ENCODE data around the gene PRDM8.

Gene PRDM8

GRCh38 chr4:80156410-80156809 is 40.9 kb upstream of the PRDM8 start:
- peak; percentile 46 for DNase-seq (ENCODE audit: low read depth)
- no peak for TF ChIP-seq CTCF (conservative IDR thresholded peaks at IDR 0.05; ENCODE audit: low read depth, low read length)
- no peak overlapping the region for H3K4me3 ChIP-seq (ENCODE audit: low read depth, low read length)

GRCh38 chr4:80161413-80162058 is 35.8 kb upstream of the PRDM8 start:
- no peak overlapping the region for H3K4me3 ChIP-seq (ENCODE audit: low read depth, low read length)
- no peak for DNase-seq (ENCODE audit: low read depth)
- TF ChIP-seq CTCF (conservative IDR thresholded peaks at IDR 0.05; ENCODE audit: low read depth, low read length) = no peak

DNA sequence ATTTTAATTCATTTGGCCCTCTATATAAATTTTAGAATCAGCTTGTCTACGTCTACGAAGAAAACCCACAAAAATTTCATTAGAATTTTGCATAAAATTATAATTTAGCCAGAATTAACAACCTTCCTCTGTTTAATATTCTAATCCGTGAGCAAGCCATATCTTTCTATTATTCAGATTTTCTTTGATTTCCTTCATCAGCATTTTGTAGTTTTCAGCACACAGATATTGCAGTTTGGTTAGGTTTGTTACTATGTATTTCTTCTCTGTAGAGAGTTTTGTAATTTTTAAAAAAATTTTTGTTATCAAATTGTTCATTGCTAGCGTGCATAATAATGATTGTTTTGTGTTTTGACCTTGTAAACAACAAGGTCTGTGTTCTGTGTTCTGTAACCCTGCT is 34.9 kb upstream of the PRDM8 start:
- no peak overlapping the region for H3K4me3 ChIP-seq (ENCODE audit: low read depth, low read length)
- DNase-seq (ENCODE audit: low read depth) = no peak
- no peak for TF ChIP-seq CTCF (conservative IDR thresholded peaks at IDR 0.05; ENCODE audit: low read depth, low read length)

GRCh38 chr4:80165855-80166254 is 31.4 kb upstream of the PRDM8 start:
- TF ChIP-seq CTCF (conservative IDR thresholded peaks at IDR 0.05; ENCODE audit: low read depth, low read length) = no peak
- DNase-seq (ENCODE audit: low read depth) = no peak
- H3K4me3 ChIP-seq (ENCODE audit: low read depth, low read length) = no peak overlapping the region

DNA sequence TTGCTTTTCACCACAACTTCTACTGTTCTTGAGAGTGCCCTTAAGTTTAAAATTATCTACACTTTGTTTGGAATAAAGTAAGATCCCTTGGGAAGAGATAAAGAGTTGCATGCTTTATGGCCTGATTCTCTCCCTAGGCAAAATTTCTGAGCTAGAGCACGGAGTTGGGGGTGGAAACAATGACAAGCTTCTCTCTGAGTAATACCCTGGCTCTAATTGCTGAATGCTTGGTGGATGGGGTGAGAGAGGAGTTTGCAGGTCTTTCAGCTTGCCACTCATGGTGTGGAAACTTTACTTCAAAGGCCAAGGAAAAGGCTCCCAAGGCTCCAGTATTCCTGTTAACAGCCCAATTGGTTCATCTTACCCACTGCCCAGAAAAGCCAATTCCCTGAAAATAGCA is 26.1 kb upstream of the PRDM8 start:
- no peak for TF ChIP-seq CTCF (conservative IDR thresholded peaks at IDR 0.05; ENCODE audit: low read depth, low read length)
- peak; percentile 35 for DNase-seq (ENCODE audit: low read depth)
- no peak overlapping the region for H3K4me3 ChIP-seq (ENCODE audit: low read depth, low read length)

GRCh38 chr4:80171656-80172055 is 25.6 kb upstream of the PRDM8 start:
- TF ChIP-seq CTCF (conservative IDR thresholded peaks at IDR 0.05; ENCODE audit: low read depth, low read length) = no peak

DNA sequence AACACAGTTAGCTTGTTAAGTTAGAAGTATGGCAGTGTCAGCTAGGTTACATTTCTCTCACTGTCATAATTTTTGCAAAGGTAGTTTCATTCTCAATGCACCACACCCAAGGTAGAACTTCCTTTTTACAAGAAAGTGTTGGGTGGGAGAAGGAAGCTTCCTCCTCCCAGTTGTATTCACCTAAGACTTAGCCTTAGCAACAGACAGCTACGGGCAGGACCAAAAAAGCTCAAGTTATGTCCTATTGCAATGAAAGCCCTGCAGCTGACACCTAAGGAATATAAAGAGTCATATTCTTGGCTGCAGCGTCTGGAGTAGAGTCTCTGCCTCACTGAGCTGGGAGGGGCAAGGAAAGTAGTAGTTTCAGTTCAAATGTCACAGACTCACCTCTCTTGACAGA is 25.1 kb upstream of the PRDM8 start:
- H3K4me3 ChIP-seq (ENCODE audit: low read depth, low read length) = no peak overlapping the region
- DNase-seq (ENCODE audit: low read depth) = no peak
- no peak for TF ChIP-seq CTCF (conservative IDR thresholded peaks at IDR 0.05; ENCODE audit: low read depth, low read length)

More at GRCh38 chr4:80171656-80172055, 25.6 kb upstream of the PRDM8 start:
- DNase-seq (ENCODE audit: low read depth) = no peak
- no peak overlapping the region for H3K4me3 ChIP-seq (ENCODE audit: low read depth, low read length)
